ENCODE measurements around the gene NOC3L.
"Not testable (repeated sequence)": the region's sequence is repeated elsewhere in the genome, so short reads cannot be mapped to it uniquely, and the experiment has no call there.

- not testable (repeated sequence) for TF ChIP-seq CTCF, POLR2AphosphoS5, POLR2A (IDR thresholded peaks at IDR 0.05)
Observed at GRCh38 chr10:94350500-94350899, 12.2 kb downstream of the NOC3L start.

All from stomach (tissue), 4 donors.